ENCODE data around the gene MAPK6. TPM values are rescaled to one million over a fixed set of nuclear protein-coding genes. Genes with fewer than 3 reads are reported as not detected.

The MAPK6 gene
- total and polyA plus RNA-seq, 2 donors: 16.4 to 20.1 TPM

- Histone ChIP-seq H3K4me3 (ENCODE audit: low read length in 2 of 2) (no peak overlapping the region), H3K27ac (ENCODE audit: low read depth in 1 of 2, low read length in 1 of 2) (no peak overlapping the region), H3K36me3 (ENCODE audit: control insufficient read depth in 2 of 2, insufficient read depth in 2 of 2, low read length in 1 of 2) (no peaks in the 10 kb centered on the region), H3K27me3 (ENCODE audit: control insufficient read depth in 2 of 2, insufficient read depth in 1 of 2, low read length in 1 of 2) (no peaks in the 10 kb centered on the region), H3K9me3 (ENCODE audit: control insufficient read depth in 2 of 2, insufficient read depth in 1 of 2, low read length in 1 of 2) (no peaks in the 10 kb centered on the region), H3K4me1 (ENCODE audit: control insufficient read depth in 2 of 2, insufficient read depth in 2 of 2, low read length in 2 of 2) (peaks cover 12 to 13% of the 10 kb centered on the region in 2 donors)
- no peak for DNase-seq (ENCODE audit: low read depth in 6 of 9, low spot score in 9 of 9)
- 97% methylated on average over 2 of the region's 2 CpGs for whole genome bisulfite sequencing
Observed at GRCh38 chr15:52016316-52016715, 2.7 kb upstream of the MAPK6 start.

DNA sequence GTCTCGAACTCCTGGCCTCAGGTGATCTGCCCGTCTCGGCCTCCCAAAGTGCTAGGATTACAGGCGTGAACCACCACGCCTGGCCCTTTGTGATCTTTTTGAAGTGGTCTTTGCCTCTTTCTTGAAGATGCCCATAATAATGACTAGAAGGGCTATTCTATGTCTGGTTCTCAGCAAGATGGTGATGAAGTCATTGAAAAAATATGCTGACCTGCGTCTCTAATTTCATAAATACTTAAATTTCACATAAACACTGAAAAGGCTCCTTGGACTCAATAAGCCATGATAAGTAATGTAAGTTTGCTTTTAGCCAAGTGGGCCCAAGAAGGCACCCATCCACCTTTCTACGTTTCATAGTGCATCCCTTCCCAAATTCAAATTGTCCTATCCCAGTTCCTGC lies 775 bp upstream of the MAPK6 start:
- peaks cover 12 to 19% of the 10 kb centered on the region in 2 donors for H3K4me1 ChIP-seq (ENCODE audit: control insufficient read depth in 2 of 2, insufficient read depth in 2 of 2, low read length in 2 of 2)
- 96% methylated on average over 7 of the region's 7 CpGs for WGBS
- no peaks in the 10 kb centered on the region for H3K36me3 ChIP-seq (ENCODE audit: control insufficient read depth in 2 of 2, insufficient read depth in 2 of 2, low read length in 1 of 2)
- no peaks in the 10 kb centered on the region for H3K27me3 ChIP-seq (ENCODE audit: control insufficient read depth in 2 of 2, insufficient read depth in 1 of 2, low read length in 1 of 2)
- H3K27ac ChIP-seq (ENCODE audit: low read depth in 1 of 2, low read length in 1 of 2): peak overlapping the region in 1 of 2 donors; percentile 94
- no peak for DNase-seq (ENCODE audit: low read depth in 6 of 9, low spot score in 9 of 9)
- no peak overlapping the region for H3K4me3 ChIP-seq (ENCODE audit: low read length in 2 of 2)
- H3K9me3 ChIP-seq (ENCODE audit: control insufficient read depth in 2 of 2, insufficient read depth in 1 of 2, low read length in 1 of 2): no peaks in the 10 kb centered on the region

DNA sequence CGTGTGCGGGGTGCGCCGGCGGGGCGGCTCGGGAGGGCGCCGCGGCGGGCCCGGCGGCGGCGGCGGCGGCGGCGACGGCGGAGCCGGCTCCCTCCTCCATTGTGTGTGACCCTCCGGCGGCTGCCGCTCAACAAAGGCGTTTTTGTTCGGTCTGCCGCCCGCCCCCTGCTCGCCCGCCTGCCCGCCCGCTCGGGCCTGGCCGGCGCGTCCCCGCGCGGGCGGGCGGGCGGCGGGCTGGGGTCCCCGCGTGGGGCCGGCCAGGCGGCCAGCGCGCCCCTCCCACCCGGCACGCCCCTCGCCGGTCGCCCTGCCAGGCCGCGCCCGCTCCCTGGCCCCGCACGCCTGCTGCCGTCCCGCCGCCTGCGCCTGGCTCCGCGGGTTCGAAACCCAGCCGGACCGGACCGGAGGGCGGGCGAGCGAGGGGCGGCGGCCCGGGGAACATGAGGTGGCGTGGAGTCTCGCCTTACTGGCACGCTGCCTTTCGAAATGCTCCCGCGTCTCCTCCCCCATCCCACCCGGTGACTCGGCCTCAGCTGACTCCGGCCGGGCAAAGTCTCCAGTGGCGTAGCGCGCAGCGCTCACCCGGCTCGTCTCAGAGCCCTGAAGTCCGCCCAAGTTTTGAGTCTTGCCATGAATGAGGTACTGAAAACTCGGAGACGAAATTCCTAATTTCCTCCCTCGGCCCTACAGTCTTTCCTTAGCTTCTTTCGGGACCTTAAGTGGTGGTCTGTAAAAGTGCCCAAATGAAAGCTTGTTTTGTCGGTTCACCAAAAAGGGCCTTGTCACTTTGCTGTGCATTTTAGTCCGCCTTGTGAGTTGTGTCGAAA lies 588 bp downstream of the MAPK6 start:
- Histone ChIP-seq H3K9me3 (ENCODE audit: control insufficient read depth in 2 of 2, insufficient read depth in 1 of 2, low read length in 1 of 2) (no peaks in the 10 kb centered on the region), H3K4me3 (ENCODE audit: low read length in 2 of 2) (peak overlapping the region; percentile 85 to 86), H3K36me3 (ENCODE audit: control insufficient read depth in 2 of 2, insufficient read depth in 2 of 2, low read length in 1 of 2) (no peaks in the 10 kb centered on the region), H3K4me1 (ENCODE audit: control insufficient read depth in 2 of 2, insufficient read depth in 2 of 2, low read length in 2 of 2) (peaks cover 12 to 19% of the 10 kb centered on the region in 2 donors), H3K27me3 (ENCODE audit: control insufficient read depth in 2 of 2, insufficient read depth in 1 of 2, low read length in 1 of 2) (no peaks in the 10 kb centered on the region), H3K27ac (ENCODE audit: low read depth in 1 of 2, low read length in 1 of 2) (peak overlapping the region; percentile 92 to 94)
- DNase-seq (ENCODE audit: low read depth in 6 of 9, low spot score in 9 of 9): peak in 7 of 9 donors; percentile 33 to 72 (median 43)
- under 1% methylated on average over 100 of the region's 100 CpGs for WGBS

DNA sequence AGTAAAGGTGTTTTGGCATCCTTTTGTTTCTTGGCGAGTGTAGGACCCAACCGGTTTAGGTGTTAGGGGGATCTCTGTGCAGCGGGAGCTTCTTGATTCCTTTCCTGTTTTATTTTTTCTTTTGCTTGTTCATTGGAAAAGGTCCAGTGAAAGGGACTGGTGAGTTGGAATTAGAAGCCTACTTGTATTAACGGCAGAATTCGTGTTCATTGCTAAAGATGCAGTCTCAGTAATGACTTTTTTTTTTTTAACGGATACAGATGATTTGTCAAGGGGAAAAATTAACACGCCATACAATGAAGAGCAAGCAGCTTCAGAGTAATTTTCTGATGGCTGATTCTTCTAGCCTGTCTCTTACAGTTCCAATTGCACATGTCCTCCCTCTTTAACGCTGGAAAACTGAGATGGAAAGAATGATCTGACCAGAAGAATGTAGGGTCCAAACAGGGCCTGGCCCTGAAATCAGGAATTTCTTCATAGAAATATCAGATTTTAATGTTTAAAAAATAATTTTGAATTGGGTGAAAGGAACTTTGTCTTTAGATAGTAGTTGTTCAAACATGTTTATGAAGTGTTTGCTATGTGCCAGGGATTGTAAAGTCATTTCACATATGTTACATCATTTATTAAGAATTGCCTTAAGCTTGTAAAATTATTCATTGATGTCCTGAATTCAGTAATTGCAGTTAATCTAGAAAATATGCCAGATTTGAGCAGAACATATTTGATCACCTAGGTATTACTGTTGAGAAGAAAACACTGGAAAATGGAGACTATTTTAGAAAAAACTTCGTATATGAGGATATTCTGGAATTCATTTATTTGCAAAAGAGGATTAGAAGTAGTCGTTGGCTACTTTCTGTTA lies 1.4 kb downstream of the MAPK6 start:
- 10% methylated on average over 10 of the region's 10 CpGs for WGBS
- H3K4me3 ChIP-seq (ENCODE audit: low read length in 2 of 2): peak overlapping the region; percentile 85 to 86
- H3K27ac ChIP-seq (ENCODE audit: low read depth in 1 of 2, low read length in 1 of 2): peak overlapping the region; percentile 89 to 94
- H3K4me1 ChIP-seq (ENCODE audit: control insufficient read depth in 2 of 2, insufficient read depth in 2 of 2, low read length in 2 of 2): peaks cover 12 to 19% of the 10 kb centered on the region in 2 donors
- no peaks in the 10 kb centered on the region for H3K9me3 ChIP-seq (ENCODE audit: control insufficient read depth in 2 of 2, insufficient read depth in 1 of 2, low read length in 1 of 2)
- no peaks in the 10 kb centered on the region for H3K36me3 ChIP-seq (ENCODE audit: control insufficient read depth in 2 of 2, insufficient read depth in 2 of 2, low read length in 1 of 2)
- H3K27me3 ChIP-seq (ENCODE audit: control insufficient read depth in 2 of 2, insufficient read depth in 1 of 2, low read length in 1 of 2): no peaks in the 10 kb centered on the region
- no peak for DNase-seq (ENCODE audit: low read depth in 6 of 9, low spot score in 9 of 9)

- Histone ChIP-seq H3K27me3 (ENCODE audit: control insufficient read depth in 2 of 2, insufficient read depth in 1 of 2, low read length in 1 of 2) (no peaks in the 10 kb centered on the region), H3K27ac (ENCODE audit: low read depth in 1 of 2, low read length in 1 of 2) (peak overlapping the region in 1 of 2 donors; percentile 89), H3K4me3 (ENCODE audit: low read length in 2 of 2) (peak overlapping the region in 1 of 2 donors; percentile 86), H3K36me3 (ENCODE audit: control insufficient read depth in 2 of 2, insufficient read depth in 2 of 2, low read length in 1 of 2) (no peaks in the 10 kb centered on the region), H3K9me3 (ENCODE audit: control insufficient read depth in 2 of 2, insufficient read depth in 1 of 2, low read length in 1 of 2) (no peaks in the 10 kb centered on the region), H3K4me1 (ENCODE audit: control insufficient read depth in 2 of 2, insufficient read depth in 2 of 2, low read length in 2 of 2) (peaks cover 12 to 19% of the 10 kb centered on the region in 2 donors)
- peak in 7 of 9 donors; percentile 46 to 86 (median 68) for DNase-seq (ENCODE audit: low read depth in 6 of 9, low spot score in 9 of 9)
- WGBS: under 1% methylated on average over 4 of the region's 4 CpGs
Observed at GRCh38 chr15:52021128-52021671, 2.2 kb downstream of the MAPK6 start.

GRCh38 chr15:52021892-52022540 lies 3.0 kb downstream of the MAPK6 start:
- no peaks in the 10 kb centered on the region for H3K27me3 ChIP-seq (ENCODE audit: control insufficient read depth in 2 of 2, insufficient read depth in 1 of 2, low read length in 1 of 2)
- H3K27ac ChIP-seq (ENCODE audit: low read depth in 1 of 2, low read length in 1 of 2): no peak overlapping the region
- DNase-seq (ENCODE audit: low read depth in 6 of 9, low spot score in 9 of 9): no peak
- peaks cover 12 to 19% of the 10 kb centered on the region in 2 donors for H3K4me1 ChIP-seq (ENCODE audit: control insufficient read depth in 2 of 2, insufficient read depth in 2 of 2, low read length in 2 of 2)
- no peak overlapping the region for H3K4me3 ChIP-seq (ENCODE audit: low read length in 2 of 2)
- no peaks in the 10 kb centered on the region for H3K36me3 ChIP-seq (ENCODE audit: control insufficient read depth in 2 of 2, insufficient read depth in 2 of 2, low read length in 1 of 2)
- 82% methylated on average over 10 of the region's 10 CpGs for WGBS
- H3K9me3 ChIP-seq (ENCODE audit: control insufficient read depth in 2 of 2, insufficient read depth in 1 of 2, low read length in 1 of 2): no peaks in the 10 kb centered on the region

- no peak overlapping the region for H3K4me3 ChIP-seq (ENCODE audit: low read length in 2 of 2)
- no peaks in the 10 kb centered on the region for H3K36me3 ChIP-seq (ENCODE audit: control insufficient read depth in 2 of 2, insufficient read depth in 2 of 2, low read length in 1 of 2)
- no peak overlapping the region for H3K27ac ChIP-seq (ENCODE audit: low read depth in 1 of 2, low read length in 1 of 2)
- WGBS: 99% methylated on average over 13 of the region's 13 CpGs
- no peaks in the 10 kb centered on the region for H3K27me3 ChIP-seq (ENCODE audit: control insufficient read depth in 2 of 2, insufficient read depth in 1 of 2, low read length in 1 of 2)
- H3K4me1 ChIP-seq (ENCODE audit: control insufficient read depth in 2 of 2, insufficient read depth in 2 of 2, low read length in 2 of 2): peaks cover 12 to 19% of the 10 kb centered on the region in 2 donors
- DNase-seq (ENCODE audit: low read depth in 6 of 9, low spot score in 9 of 9): no peak
- H3K9me3 ChIP-seq (ENCODE audit: control insufficient read depth in 2 of 2, insufficient read depth in 1 of 2, low read length in 1 of 2): no peaks in the 10 kb centered on the region
Observed at GRCh38 chr15:52023169-52023922, 4.3 kb downstream of the MAPK6 start.

DNA sequence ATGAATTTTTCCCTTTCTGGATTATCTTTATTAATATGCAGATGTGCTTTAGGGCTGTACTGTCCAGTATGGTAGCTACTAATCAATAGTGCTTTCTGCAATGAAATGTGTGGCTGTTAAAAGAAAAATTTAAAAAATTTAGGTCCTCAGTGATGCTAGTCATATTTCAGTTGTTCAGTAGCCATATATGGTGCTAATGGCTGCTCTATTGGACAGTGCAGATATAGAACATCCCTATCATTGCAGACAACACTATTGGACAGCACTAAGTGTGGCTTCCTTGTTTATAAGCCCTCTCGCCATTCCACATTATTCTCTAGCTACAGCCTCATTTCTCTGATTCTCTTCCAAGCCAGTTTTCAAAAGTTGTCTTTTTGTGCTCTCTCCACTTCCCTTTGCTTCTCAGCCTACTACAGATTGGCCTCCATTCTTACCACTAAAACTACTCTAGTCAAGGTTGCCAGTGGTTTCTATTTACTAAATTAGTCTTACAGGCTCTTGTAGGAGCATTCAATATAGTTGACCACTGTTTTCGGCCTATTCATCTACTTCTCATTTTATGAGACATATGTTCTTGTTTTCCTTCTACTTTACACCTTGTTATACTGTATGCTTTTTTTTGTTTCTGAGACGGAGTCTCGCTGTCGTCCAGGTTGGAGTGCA lies 9.5 kb downstream of the MAPK6 start:
- no peaks in the 10 kb centered on the region for H3K4me1 ChIP-seq (ENCODE audit: control insufficient read depth in 2 of 2, insufficient read depth in 2 of 2, low read length in 2 of 2)
- no peak overlapping the region for H3K4me3 ChIP-seq (ENCODE audit: low read length in 2 of 2)
- no peaks in the 10 kb centered on the region for H3K27me3 ChIP-seq (ENCODE audit: control insufficient read depth in 2 of 2, insufficient read depth in 1 of 2, low read length in 1 of 2)
- WGBS: 97% methylated on average over 5 of the region's 5 CpGs
- H3K9me3 ChIP-seq (ENCODE audit: control insufficient read depth in 2 of 2, insufficient read depth in 1 of 2, low read length in 1 of 2): peaks cover 4 to 6% of the 10 kb centered on the region in 2 donors
- DNase-seq (ENCODE audit: low read depth in 6 of 9, low spot score in 9 of 9): no peak
- H3K36me3 ChIP-seq (ENCODE audit: control insufficient read depth in 2 of 2, insufficient read depth in 2 of 2, low read length in 1 of 2): peaks cover 2 to 3% of the 10 kb centered on the region in 2 donors
- no peak overlapping the region for H3K27ac ChIP-seq (ENCODE audit: low read depth in 1 of 2, low read length in 1 of 2)

All from thymus (tissue), 11 donors.